H1 (cell line): ENCODE results near the gene SLC30A2.

Experiments used
- CTCF ChIP-seq, 3 experiments: IDR thresholded peaks; 1 replicate in 2 of 3; 2 replicates in 1 of 3; pipeline versions ENCODE4 v1.5.1 to v1.6.1; 2011; ENCODE audit warnings: low read length in 3 of 3, mild to moderate bottlenecking in 3 of 3, inconsistent platforms in 2 of 3, low read depth in 1 of 3, moderate library complexity in 1 of 3; ENCODE audit not compliant: insufficient read depth in 1 of 3; ENCODE audit errors: control extremely low read depth in 1 of 3
- RXRA ChIP-seq: IDR thresholded peaks from 2 replicates; pipeline ENCODE4 v1.6.1; 2011; ENCODE audit warnings: low read depth, mild to moderate bottlenecking, low read length, moderate library complexity; ENCODE audit not compliant: insufficient read depth
- SP4 ChIP-seq: IDR thresholded peaks from 2 replicates; pipeline ENCODE4 v1.6.1; 2012; ENCODE audit warnings: low read length, inconsistent platforms

DNA sequence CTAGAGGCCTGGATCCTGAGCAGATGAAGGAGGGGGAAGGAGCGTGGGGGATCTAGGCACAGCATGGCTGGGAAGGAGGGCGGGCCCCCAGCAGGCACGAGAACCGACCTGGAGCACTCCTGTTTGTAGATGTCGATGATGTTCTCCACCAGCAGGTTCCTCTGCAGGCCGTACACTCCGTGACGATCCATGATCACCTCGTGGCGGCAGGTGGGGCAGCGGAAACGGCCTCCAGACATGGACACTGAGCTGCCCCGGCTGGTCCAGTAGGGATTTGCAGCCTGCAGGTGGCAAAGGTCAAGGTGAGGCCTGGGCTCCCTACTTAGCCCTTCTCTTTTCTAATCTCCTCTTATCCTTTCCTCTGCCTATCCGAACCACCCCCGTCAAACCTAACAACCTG, 20.2 kb upstream of the SLC30A2 start:
- TF ChIP-seq CTCF (IDR thresholded peaks at IDR 0.05; ENCODE audit: control extremely low read depth in 1 of 3, insufficient read depth in 1 of 3, low read depth in 1 of 3, low read length in 3 of 3), result no peak
- TF ChIP-seq RXRA, result no peak
- no peak for TF ChIP-seq SP4
